AG04450 (cell line): ENCODE results near the gene PRADC1. TPM values are rescaled to one million over a fixed set of nuclear protein-coding genes. Genes with fewer than 3 reads are reported as not detected.

Experiments used
- CTCF ChIA-PET: fragments of 300-600, 350-600 bp; formaldehyde crosslinking; extraction: SDS; loops from one replicate; lab custom pipeline; 2022; ENCODE audit warnings: antibody characterized with exemption, inconsistent platforms; lab: Charles Lee
- POLR2A ChIA-PET: fragments of 350-600 bp; formaldehyde crosslinking; extraction: SDS; loops from one replicate; lab custom pipeline; 2021; ENCODE audit warnings: antibody characterized with exemption, inconsistent platforms; lab: Yijun Ruan, JAX
- DNase-seq: peaks from one replicate; pipeline ENCODE4 v3.0.0-alpha.2; 2011; ENCODE audit warnings: low read depth, low spot score
- H3K27ac ChIP-seq: one replicate; pipeline ENCODE4 v1.5.1; 2012; ENCODE audit warnings: low read depth, low read length, control low read depth
- H3K27me3 ChIP-seq: one replicate; pipeline ENCODE4 v1.6.0; 2012; ENCODE audit warnings: low read length; ENCODE audit not compliant: control insufficient read depth, insufficient read depth
- H3K4me3 ChIP-seq: 2 replicates; pipeline ENCODE4 v1.5.1; 2011; ENCODE audit warnings: mild to moderate bottlenecking, low read depth, low read length, control low read depth
- H3K9me3 ChIP-seq: 2 replicates; pipeline ENCODE4 v1.5.1; 2012; ENCODE audit warnings: low read length; ENCODE audit not compliant: control insufficient read depth, insufficient read depth
- polyA plus RNA-seq: library from polyadenylated mRNA; depleted of rRNA; stranded (reverse); fragments of >200 nt; gene quantifications from 2 replicates; pipeline ENCODE4 v1.2.3, GENCODE V29; 2011; rRNA removed
- TF ChIP-seq, protein P1 (sequence below): IDR thresholded peaks from 2 replicates; pipeline ENCODE4 v1.5.1; 2011; ENCODE audit warnings: low read depth, low read length, control low read depth, inconsistent platforms

The PRADC1 gene
- polyA plus RNA-seq, 1 experiment, result 11.6 TPM

DNA sequence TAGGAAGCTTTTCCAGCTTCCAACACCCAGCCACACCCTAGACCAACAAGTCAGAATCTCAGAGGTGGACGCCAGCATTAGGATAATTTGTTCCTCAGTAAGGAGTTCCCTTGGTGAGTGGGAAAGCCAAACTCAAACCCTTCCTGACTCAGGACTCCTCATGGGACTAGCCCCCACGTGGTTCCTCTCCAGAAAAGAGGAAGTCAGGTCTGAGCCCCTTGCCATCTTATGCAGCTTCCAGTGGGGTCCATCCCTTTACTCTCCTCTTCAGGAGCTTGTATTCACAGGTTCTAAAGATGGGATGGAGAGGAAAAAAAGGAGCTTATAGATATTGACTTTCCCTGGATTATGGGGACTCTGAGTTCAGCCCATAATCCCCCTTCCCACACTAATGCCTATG is 45.5 kb downstream of the PRADC1 start:
- Histone ChIP-seq H3K4me3 (no peak overlapping the region), H3K27ac (no peak overlapping the region), H3K27me3 (peaks cover 49% of the 10 kb centered on the region), H3K9me3 (no peaks in the 10 kb centered on the region)
- DNase-seq, result no peak
- CTCF ChIA-PET, result interaction anchor here (2.1 kb wide), 1 partner anchor 10 kb away, joined by 17 read pairs; no protein-coding TSS in a partner anchor
- POLR2A ChIA-PET, result interaction anchor here (0.6 kb wide), 1 partner anchor 1733 kb away, joined by 3 read pairs; no protein-coding TSS in a partner anchor
- TF ChIP-seq, protein P1, sequence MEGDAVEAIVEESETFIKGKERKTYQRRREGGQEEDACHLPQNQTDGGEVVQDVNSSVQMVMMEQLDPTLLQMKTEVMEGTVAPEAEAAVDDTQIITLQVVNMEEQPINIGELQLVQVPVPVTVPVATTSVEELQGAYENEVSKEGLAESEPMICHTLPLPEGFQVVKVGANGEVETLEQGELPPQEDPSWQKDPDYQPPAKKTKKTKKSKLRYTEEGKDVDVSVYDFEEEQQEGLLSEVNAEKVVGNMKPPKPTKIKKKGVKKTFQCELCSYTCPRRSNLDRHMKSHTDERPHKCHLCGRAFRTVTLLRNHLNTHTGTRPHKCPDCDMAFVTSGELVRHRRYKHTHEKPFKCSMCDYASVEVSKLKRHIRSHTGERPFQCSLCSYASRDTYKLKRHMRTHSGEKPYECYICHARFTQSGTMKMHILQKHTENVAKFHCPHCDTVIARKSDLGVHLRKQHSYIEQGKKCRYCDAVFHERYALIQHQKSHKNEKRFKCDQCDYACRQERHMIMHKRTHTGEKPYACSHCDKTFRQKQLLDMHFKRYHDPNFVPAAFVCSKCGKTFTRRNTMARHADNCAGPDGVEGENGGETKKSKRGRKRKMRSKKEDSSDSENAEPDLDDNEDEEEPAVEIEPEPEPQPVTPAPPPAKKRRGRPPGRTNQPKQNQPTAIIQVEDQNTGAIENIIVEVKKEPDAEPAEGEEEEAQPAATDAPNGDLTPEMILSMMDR, result no peak

DNA sequence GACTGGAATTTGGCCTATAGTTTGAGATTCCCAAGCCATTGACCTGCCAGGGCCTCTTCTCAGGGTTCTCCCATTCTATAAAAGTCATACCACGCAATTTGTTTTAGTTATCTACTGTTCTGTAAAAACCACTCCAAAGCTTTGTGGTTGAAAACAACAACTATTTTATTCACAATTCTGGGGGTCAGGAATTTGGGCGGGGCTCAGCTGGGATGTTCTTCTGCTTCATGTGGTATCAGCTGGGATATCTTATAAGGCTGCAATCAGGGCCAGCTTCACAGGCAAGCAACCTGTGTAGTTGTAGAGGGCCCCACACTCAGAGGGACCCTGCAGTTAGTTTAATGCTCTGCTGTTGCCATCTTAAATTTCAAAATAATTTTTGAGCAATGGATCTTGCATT is 47.1 kb downstream of the PRADC1 start:
- ChIA-PET POLR2A (no interaction called here), CTCF (interaction anchor here (1.2 kb wide), 2 partner anchors 8 to 27 kb away, joined by 3 to 9 read pairs; no protein-coding TSS in a partner anchor)
- DNase-seq, result no peak
- no peaks in the 10 kb centered on the region for H3K9me3 ChIP-seq
- TF ChIP-seq, protein P1, result no peak
- no peak overlapping the region for H3K27ac ChIP-seq
- H3K4me3 ChIP-seq, result no peak overlapping the region
- peaks cover 43% of the 10 kb centered on the region for H3K27me3 ChIP-seq

Other genes with a start within 250 kb of the PRADC1 start
- 11.8 and 13.7 TPM in 2 replicates for gene SFXN5, start 161.5 kb downstream of the PRADC1 start, polyA plus RNA-seq
- 29.6 and 37.5 TPM in 2 replicates for gene RAB11FIP5, start 120.3 kb downstream of the PRADC1 start, polyA plus RNA-seq
- gene NOTO, start 30.7 kb downstream of the PRADC1 start, polyA plus RNA-seq, result not detected in 2 replicates
- gene SMYD5, start 19.0 kb downstream of the PRADC1 start, polyA plus RNA-seq, result 10.4 and 13.8 TPM in 2 replicates
- gene CCT7, start 1.1 kb upstream of the PRADC1 start, polyA plus RNA-seq, result 303 and 331 TPM in 2 replicates
- 2.5 and 2.7 TPM in 2 replicates for gene FBXO41, start 51.2 kb upstream of the PRADC1 start, polyA plus RNA-seq
- not detected in 2 replicates for gene EGR4, start 60.3 kb upstream of the PRADC1 start, polyA plus RNA-seq
- gene ALMS1, start 152.6 kb upstream of the PRADC1 start, polyA plus RNA-seq, result 8.1 and 9.3 TPM in 2 replicates